AG04450 (cell line): ENCODE data around the gene PARD3. TPM values are rescaled to one million over a fixed set of nuclear protein-coding genes. Genes with fewer than 3 reads are reported as not detected.

Experiments
- CTCF ChIA-PET: fragments of 300-600, 350-600 bp; formaldehyde crosslinking; extraction: SDS; loops from one replicate; lab custom pipeline; 2022; ENCODE audit warnings: antibody characterized with exemption, inconsistent platforms; lab: Charles Lee
- POLR2A ChIA-PET: fragments of 350-600 bp; formaldehyde crosslinking; extraction: SDS; loops from one replicate; lab custom pipeline; 2021; ENCODE audit warnings: antibody characterized with exemption, inconsistent platforms; lab: Yijun Ruan, JAX
- DNase-seq: peaks from one replicate; pipeline ENCODE4 v3.0.0-alpha.2; 2011; ENCODE audit warnings: low read depth, low spot score
- H3K27ac ChIP-seq: one replicate; pipeline ENCODE4 v1.5.1; 2012; ENCODE audit warnings: low read depth, low read length, control low read depth
- H3K27me3 ChIP-seq: one replicate; pipeline ENCODE4 v1.6.0; 2012; ENCODE audit warnings: low read length; ENCODE audit not compliant: control insufficient read depth, insufficient read depth
- H3K4me3 ChIP-seq: 2 replicates; pipeline ENCODE4 v1.5.1; 2011; ENCODE audit warnings: mild to moderate bottlenecking, low read depth, low read length, control low read depth
- H3K9me3 ChIP-seq: 2 replicates; pipeline ENCODE4 v1.5.1; 2012; ENCODE audit warnings: low read length; ENCODE audit not compliant: control insufficient read depth, insufficient read depth
- CTCF ChIP-seq: IDR thresholded peaks from 2 replicates; pipeline ENCODE4 v1.5.1; 2011; ENCODE audit warnings: low read depth, low read length, control low read depth, inconsistent platforms
- polyA plus RNA-seq: library from polyadenylated mRNA; depleted of rRNA; stranded (reverse); fragments of >200 nt; gene quantifications from 2 replicates; pipeline ENCODE4 v1.2.3, GENCODE V29; 2011

Gene PARD3
- polyA plus RNA-seq, 1 experiment: 43.1 TPM

- H3K9me3 ChIP-seq: no peaks in the 10 kb centered on the region; the same call in 1 of the 2 replicates
- H3K27ac ChIP-seq: no peak overlapping the region
- ChIA-PET CTCF (no interaction called here), POLR2A (interaction anchor here (0.6 kb wide), 1 partner anchor 359 kb away, joined by 4 read pairs; no protein-coding TSS in a partner anchor)
- no peak for TF ChIP-seq CTCF
- DNase-seq: no peak
- H3K4me3 ChIP-seq: no peak overlapping the region
- H3K27me3 ChIP-seq: no peaks in the 10 kb centered on the region
Measured at GRCh38 chr10:34811126-34811967, 3.7 kb downstream of the PARD3 start.

GRCh38 chr10:34809796-34810195, 5.3 kb downstream of the PARD3 start:
- H3K4me3 ChIP-seq: no peak overlapping the region
- H3K27me3 ChIP-seq: no peaks in the 10 kb centered on the region
- no peaks in the 10 kb centered on the region; the same call in 1 of the 2 replicates for H3K9me3 ChIP-seq
- CTCF ChIA-PET: no interaction called here
- H3K27ac ChIP-seq: no peak overlapping the region
- POLR2A ChIA-PET: no interaction called here
- no peak for DNase-seq
- TF ChIP-seq CTCF: no peak

- POLR2A ChIA-PET: no interaction called here
- no peaks in the 10 kb centered on the region; the same call in 1 of the 2 replicates for H3K9me3 ChIP-seq
- H3K27me3 ChIP-seq: no peaks in the 10 kb centered on the region
- CTCF ChIA-PET: interaction anchor here (0.8 to 1.0 kb wide), 2 partner anchors 86 to 152 kb away, joined by 3 read pairs; no protein-coding TSS in a partner anchor
- H3K27ac ChIP-seq: no peak overlapping the region
- no peak for TF ChIP-seq CTCF
- no peak for DNase-seq
- peak overlapping the region; percentile 53 for H3K4me3 ChIP-seq
Measured at GRCh38 chr10:34808801-34809745, 6.0 kb downstream of the PARD3 start.

GRCh38 chr10:34808336-34808735, 6.8 kb downstream of the PARD3 start:
- H3K27me3 ChIP-seq: no peaks in the 10 kb centered on the region
- H3K27ac ChIP-seq: no peak overlapping the region
- POLR2A ChIA-PET: no interaction called here
- TF ChIP-seq CTCF: no peak
- H3K9me3 ChIP-seq: no peaks in the 10 kb centered on the region
- no peak overlapping the region for H3K4me3 ChIP-seq
- DNase-seq: no peak
- CTCF ChIA-PET: interaction anchor here (0.6 to 1.0 kb wide), 3 partner anchors 85 to 322 kb away, joined by 3 to 8 read pairs (median 3); no protein-coding TSS in a partner anchor
